Peyer's patch (tissue), 4 donors: ENCODE measurements around the gene TLCD3B. TPM values are rescaled to one million over a fixed set of nuclear protein-coding genes. Genes with fewer than 3 reads are reported as not detected.

Source experiments
- DNase-seq, 3 donors: peaks; one replicate each; pipeline ENCODE4 v3.0.0-alpha.2; 2017 to 2019
- H3K27ac ChIP-seq, 4 donors: fragments of 200-600 bp; sonication (generic); one replicate each; pipeline ENCODE4 v1.5.1; 2016 to 2019
- H3K27me3 ChIP-seq, 2 donors: fragments of 200-600 bp; sonication (generic); one replicate each; pipeline ENCODE4 v1.5.1; 2019
- H3K36me3 ChIP-seq, 3 donors: fragments of 200-600 bp; sonication (generic); one replicate each; pipeline ENCODE4 v1.5.1; 2016 to 2019
- H3K4me1 ChIP-seq, 4 donors: fragments of 200-600 bp; sonication (generic); one replicate each; pipeline ENCODE4 v1.5.1; 2016 to 2019
- H3K4me3 ChIP-seq, 4 donors: fragments of 200-600 bp; sonication (generic); 1 replicate in 3 of 4; 2 replicates in 1 of 4; pipeline ENCODE4 v1.5.1; 2016 to 2019; ENCODE audit warnings: mild to moderate bottlenecking in 1 of 4
- H3K9me3 ChIP-seq, 4 donors: fragments of 200-600 bp; sonication (generic); one replicate each; pipeline ENCODE4 v1.5.1; 2016 to 2019; ENCODE audit warnings: mild to moderate bottlenecking in 1 of 4
- CTCF ChIP-seq, 6 experiments: fragments of 450-650 bp in 4 of 6; fragments of 200-600 bp in 2 of 6; sonication (generic) in 1 of 6; IDR thresholded peaks; one replicate each; pipeline ENCODE4 v1.5.1; 2017 to 2019; ENCODE audit warnings: antibody characterized with exemption in 6 of 6, mild to moderate bottlenecking in 3 of 6, moderate library complexity in 1 of 6
- POLR2A ChIP-seq, 2 donors: fragments of 450-650 bp; IDR thresholded peaks; one replicate each; pipeline ENCODE4 v1.5.1; 2017; ENCODE audit warnings: antibody characterized with exemption in 2 of 2, mild to moderate bottlenecking in 2 of 2, moderate library complexity in 2 of 2
- total RNA-seq, 4 donors: library from RNA; depleted of rRNA; stranded (reverse); fragments of >200 nt; gene quantifications; one replicate each; pipeline ENCODE4 v1.1.0, GENCODE V29; 2016

The TLCD3B gene
- total RNA-seq, 4 donors from 2014 or later = not detected

- no peak overlapping the region for H3K4me3 ChIP-seq
- no peak overlapping the region for H3K27ac ChIP-seq
- TF ChIP-seq POLR2A (IDR thresholded peaks at IDR 0.05) (no peak), CTCF (IDR thresholded peaks at IDR 0.05) (no peak)
- H3K27me3 ChIP-seq = no peaks in the 10 kb centered on the region
- DNase-seq = no peak
- no peaks in the 10 kb centered on the region for H3K4me1 ChIP-seq
- H3K9me3 ChIP-seq = no peaks in the 10 kb centered on the region
- H3K36me3 ChIP-seq = peaks cover 0 to 20% (median 0%) of the 10 kb centered on the region in 3 donors
These were observed 27.2 kb downstream of the TLCD3B start for GRCh38 chr16:30003670-30004423.

- Histone ChIP-seq H3K9me3 (no peaks in the 10 kb centered on the region), H3K27me3 (no peaks in the 10 kb centered on the region)
- no peak for DNase-seq
These were observed 28.3 kb downstream of the TLCD3B start for GRCh38 chr16:30002614-30003346.

DNA sequence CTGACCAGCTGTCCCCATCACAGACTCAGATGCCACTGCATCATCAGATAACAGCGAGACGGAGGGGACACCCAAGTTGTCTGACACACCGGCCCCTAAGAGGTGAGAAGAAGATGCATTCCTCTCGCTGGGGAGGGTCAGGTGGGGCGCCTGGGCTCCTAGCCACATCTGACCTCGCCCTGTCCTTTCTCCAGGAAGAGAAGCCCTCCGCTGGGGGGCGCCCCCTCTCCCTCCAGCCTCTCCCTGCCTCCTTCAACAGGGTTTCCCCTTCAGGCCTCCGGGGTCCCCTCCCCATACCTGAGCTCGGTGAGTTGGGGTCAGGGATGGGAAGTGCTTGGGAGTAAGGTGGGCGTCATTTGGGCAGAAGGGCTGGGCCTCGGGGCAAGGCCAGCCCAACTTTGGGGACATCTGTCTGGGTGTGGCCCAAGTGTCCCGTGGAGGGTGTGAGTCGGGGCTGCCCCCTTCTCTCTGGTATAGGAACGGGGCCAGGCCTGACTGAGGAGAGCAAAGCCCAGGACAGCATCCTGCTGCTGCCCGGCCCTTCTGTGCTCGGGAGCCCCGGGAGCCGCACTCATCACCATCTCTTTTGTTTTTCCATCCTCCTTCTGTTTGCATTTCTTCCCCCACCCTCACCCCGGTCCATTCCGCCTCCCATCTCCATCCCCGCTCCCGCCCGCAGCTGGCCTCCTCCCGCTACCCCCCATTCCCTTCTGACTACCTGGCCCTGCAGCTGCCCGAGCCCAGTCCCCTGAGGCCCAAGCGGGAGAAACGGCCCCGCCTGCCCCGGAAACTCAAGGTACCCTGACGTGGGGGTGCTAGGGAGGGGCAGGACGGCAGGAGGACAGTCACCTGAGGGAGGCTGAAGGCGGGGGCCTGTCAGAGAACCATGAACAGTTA, 30.1 kb downstream of the TLCD3B start:
- no peak for DNase-seq
- TF ChIP-seq CTCF (IDR thresholded peaks at IDR 0.05) (no peak), POLR2A (IDR thresholded peaks at IDR 0.05) (no peak)
- no peak overlapping the region for H3K4me3 ChIP-seq
- no peak overlapping the region for H3K27ac ChIP-seq
- peaks cover 0 to 6% (median 0%) of the 10 kb centered on the region in 4 donors for H3K4me1 ChIP-seq
- H3K36me3 ChIP-seq = peaks cover 0 to 30% (median 0%) of the 10 kb centered on the region in 3 donors
- no peaks in the 10 kb centered on the region for H3K9me3 ChIP-seq
- H3K27me3 ChIP-seq = no peaks in the 10 kb centered on the region

More at GRCh38 chr16:30002614-30003346, 28.3 kb downstream of the TLCD3B start:
- H3K27ac ChIP-seq = no peak overlapping the region
- H3K4me1 ChIP-seq = no peaks in the 10 kb centered on the region
- TF ChIP-seq CTCF (IDR thresholded peaks at IDR 0.05) (no peak), POLR2A (IDR thresholded peaks at IDR 0.05) (no peak)
- H3K4me3 ChIP-seq = no peak overlapping the region
- H3K36me3 ChIP-seq = peaks cover 0 to 27% (median 0%) of the 10 kb centered on the region in 3 donors

- H3K27ac ChIP-seq = no peak overlapping the region
- H3K36me3 ChIP-seq = peaks cover 0 to 30% (median 0%) of the 10 kb centered on the region in 3 donors
- DNase-seq = no peak
- no peaks in the 10 kb centered on the region for H3K27me3 ChIP-seq
- H3K9me3 ChIP-seq = no peaks in the 10 kb centered on the region
- H3K4me3 ChIP-seq = no peak overlapping the region
- H3K4me1 ChIP-seq = peaks cover 0 to 12% (median under 1%) of the 10 kb centered on the region in 4 donors
- no peak for TF ChIP-seq CTCF (IDR thresholded peaks at IDR 0.05)
- no peak for TF ChIP-seq POLR2A (IDR thresholded peaks at IDR 0.05)
These were observed 31.5 kb downstream of the TLCD3B start for GRCh38 chr16:29999605-30000004.

GRCh38 chr16:29996766-29997250, 34.3 kb downstream of the TLCD3B start:
- Histone ChIP-seq H3K36me3 (peaks cover 0 to 48% (median 0%) of the 10 kb centered on the region in 3 donors), H3K27ac (peak overlapping the region in 3 of 4 donors; percentile 93 to 98 (median 97))
- TF ChIP-seq CTCF (IDR thresholded peaks at IDR 0.05) (no peak), POLR2A (IDR thresholded peaks at IDR 0.05) (no peak)

More at GRCh38 chr16:29996766-29997250, 34.3 kb downstream of the TLCD3B start:
- Histone ChIP-seq H3K27me3 (no peaks in the 10 kb centered on the region), H3K4me1 (peaks cover 0 to 23% (median 2%) of the 10 kb centered on the region in 4 donors), H3K4me3 (peak overlapping the region; percentile 59 to 84 (median 82)), H3K9me3 (no peaks in the 10 kb centered on the region)
- no peak for DNase-seq
